ENCODE results near the gene LPCAT1.

LPCAT1 gene

GRCh38 chr5:1419476-1420210 lies 104.1 kb downstream of the LPCAT1 start:
- DNase-seq: no peak

GRCh38 chr5:1418921-1419280 lies 104.9 kb downstream of the LPCAT1 start:
- no peak for DNase-seq

- DNase-seq: no peak
Measured at GRCh38 chr5:1418238-1418920, 105.4 kb downstream of the LPCAT1 start.

GRCh38 chr5:1417586-1418225 lies 106.1 kb downstream of the LPCAT1 start:
- DNase-seq: no peak

- no peak for DNase-seq
Measured at GRCh38 chr5:1416856-1417469, 106.8 kb downstream of the LPCAT1 start.

- DNase-seq: no peak
Measured at GRCh38 chr5:1415626-1416360, 108.0 kb downstream of the LPCAT1 start.

GRCh38 chr5:1415059-1415425 lies 108.7 kb downstream of the LPCAT1 start:
- no peak for DNase-seq

- DNase-seq: no peak
Measured at GRCh38 chr5:1414311-1415058, 109.3 kb downstream of the LPCAT1 start.

GRCh38 chr5:1413611-1414241 lies 110.0 kb downstream of the LPCAT1 start:
- no peak for DNase-seq

- DNase-seq: no peak
Measured at GRCh38 chr5:1413211-1413610, 110.5 kb downstream of the LPCAT1 start.

- no peak for DNase-seq
Measured at GRCh38 chr5:1412621-1413020, 111.1 kb downstream of the LPCAT1 start.

- DNase-seq: no peak
Measured at GRCh38 chr5:1412163-1412562, 111.6 kb downstream of the LPCAT1 start.

All from T-helper 9 cell (primary cell).